ENCODE data around the gene METTL8. TPM values are rescaled to one million over a fixed set of nuclear protein-coding genes. Genes with fewer than 3 reads are reported as not detected.

Gene METTL8
- total RNA-seq, 6 donors from 2014 or later, result 6.1 to 15.4 (median 13.0) TPM

DNA sequence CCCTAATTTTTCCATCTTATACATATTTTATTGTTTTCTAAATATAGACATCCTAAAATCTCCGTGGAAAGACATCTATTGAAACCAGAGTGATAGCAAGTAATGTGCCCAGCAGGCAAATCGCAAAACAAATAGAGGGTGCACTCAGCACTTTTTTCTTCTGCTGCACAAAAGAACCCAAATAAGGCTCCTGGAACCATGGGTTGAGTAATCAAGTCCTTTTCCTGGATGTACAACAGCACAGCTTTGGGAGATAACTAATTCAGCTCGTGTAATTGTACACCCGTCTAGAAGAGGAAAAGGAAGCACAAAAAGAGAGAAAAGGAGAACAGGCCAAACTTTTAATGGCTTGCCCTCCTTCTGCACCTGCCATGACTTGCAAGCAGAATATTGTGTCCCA, 146.2 kb downstream of the METTL8 start:
- Histone ChIP-seq H3K27me3 (no peaks in the 10 kb centered on the region), H3K9me3 (no peaks in the 10 kb centered on the region), H3K4me3 (no peak overlapping the region), H3K4me1 (no peaks in the 10 kb centered on the region), H3K36me3 (no peaks in the 10 kb centered on the region), H3K27ac (no peak overlapping the region)
- DNase-seq (no peak), ATAC-seq (ENCODE audit: low FRiP score in 2 of 2) (no peak)
- 34 to 44% methylated on average over 4 of the region's 4 CpGs for WGBS, 2 donors
- TF ChIP-seq POLR2AphosphoS5 (IDR thresholded peaks at IDR 0.05) (no peak), EP300 (IDR thresholded peaks at IDR 0.05) (no peak), POLR2A (IDR thresholded peaks at IDR 0.05) (no peak)
- TF ChIP-seq, protein P1, sequence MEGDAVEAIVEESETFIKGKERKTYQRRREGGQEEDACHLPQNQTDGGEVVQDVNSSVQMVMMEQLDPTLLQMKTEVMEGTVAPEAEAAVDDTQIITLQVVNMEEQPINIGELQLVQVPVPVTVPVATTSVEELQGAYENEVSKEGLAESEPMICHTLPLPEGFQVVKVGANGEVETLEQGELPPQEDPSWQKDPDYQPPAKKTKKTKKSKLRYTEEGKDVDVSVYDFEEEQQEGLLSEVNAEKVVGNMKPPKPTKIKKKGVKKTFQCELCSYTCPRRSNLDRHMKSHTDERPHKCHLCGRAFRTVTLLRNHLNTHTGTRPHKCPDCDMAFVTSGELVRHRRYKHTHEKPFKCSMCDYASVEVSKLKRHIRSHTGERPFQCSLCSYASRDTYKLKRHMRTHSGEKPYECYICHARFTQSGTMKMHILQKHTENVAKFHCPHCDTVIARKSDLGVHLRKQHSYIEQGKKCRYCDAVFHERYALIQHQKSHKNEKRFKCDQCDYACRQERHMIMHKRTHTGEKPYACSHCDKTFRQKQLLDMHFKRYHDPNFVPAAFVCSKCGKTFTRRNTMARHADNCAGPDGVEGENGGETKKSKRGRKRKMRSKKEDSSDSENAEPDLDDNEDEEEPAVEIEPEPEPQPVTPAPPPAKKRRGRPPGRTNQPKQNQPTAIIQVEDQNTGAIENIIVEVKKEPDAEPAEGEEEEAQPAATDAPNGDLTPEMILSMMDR (IDR thresholded peaks at IDR 0.05), result no peak

- Histone ChIP-seq H3K36me3 (no peaks in the 10 kb centered on the region), H3K27ac (no peak overlapping the region), H3K4me1 (no peaks in the 10 kb centered on the region), H3K9me3 (no peaks in the 10 kb centered on the region), H3K27me3 (no peaks in the 10 kb centered on the region), H3K4me3 (no peak overlapping the region)
- DNase-seq (no peak), ATAC-seq (ENCODE audit: low FRiP score in 2 of 2) (no peak)
- TF ChIP-seq POLR2AphosphoS5 (IDR thresholded peaks at IDR 0.05) (no peak), EP300 (IDR thresholded peaks at IDR 0.05) (no peak), POLR2A (IDR thresholded peaks at IDR 0.05) (no peak)
- TF ChIP-seq, protein P1 (IDR thresholded peaks at IDR 0.05), result no peak
Observed at GRCh38 chr2:171287036-171287571, 146.7 kb downstream of the METTL8 start.

GRCh38 chr2:171281110-171281509, 152.7 kb downstream of the METTL8 start:
- no peak overlapping the region for H3K27ac ChIP-seq
- H3K4me3 ChIP-seq, result no peak overlapping the region
- no peaks in the 10 kb centered on the region for H3K4me1 ChIP-seq
- ATAC-seq (ENCODE audit: low FRiP score in 2 of 2) (no peak), DNase-seq (no peak)
- 93% methylated on average over 3 of the region's 3 CpGs for WGBS, 2 donors
- H3K36me3 ChIP-seq, result no peaks in the 10 kb centered on the region
- H3K27me3 ChIP-seq, result no peaks in the 10 kb centered on the region
- TF ChIP-seq POLR2AphosphoS5 (IDR thresholded peaks at IDR 0.05), result no peak
- TF ChIP-seq, protein P1 (IDR thresholded peaks at IDR 0.05), result no peak
- no peak for TF ChIP-seq POLR2A (IDR thresholded peaks at IDR 0.05)
- TF ChIP-seq EP300 (IDR thresholded peaks at IDR 0.05), result no peak
- no peaks in the 10 kb centered on the region for H3K9me3 ChIP-seq

DNA sequence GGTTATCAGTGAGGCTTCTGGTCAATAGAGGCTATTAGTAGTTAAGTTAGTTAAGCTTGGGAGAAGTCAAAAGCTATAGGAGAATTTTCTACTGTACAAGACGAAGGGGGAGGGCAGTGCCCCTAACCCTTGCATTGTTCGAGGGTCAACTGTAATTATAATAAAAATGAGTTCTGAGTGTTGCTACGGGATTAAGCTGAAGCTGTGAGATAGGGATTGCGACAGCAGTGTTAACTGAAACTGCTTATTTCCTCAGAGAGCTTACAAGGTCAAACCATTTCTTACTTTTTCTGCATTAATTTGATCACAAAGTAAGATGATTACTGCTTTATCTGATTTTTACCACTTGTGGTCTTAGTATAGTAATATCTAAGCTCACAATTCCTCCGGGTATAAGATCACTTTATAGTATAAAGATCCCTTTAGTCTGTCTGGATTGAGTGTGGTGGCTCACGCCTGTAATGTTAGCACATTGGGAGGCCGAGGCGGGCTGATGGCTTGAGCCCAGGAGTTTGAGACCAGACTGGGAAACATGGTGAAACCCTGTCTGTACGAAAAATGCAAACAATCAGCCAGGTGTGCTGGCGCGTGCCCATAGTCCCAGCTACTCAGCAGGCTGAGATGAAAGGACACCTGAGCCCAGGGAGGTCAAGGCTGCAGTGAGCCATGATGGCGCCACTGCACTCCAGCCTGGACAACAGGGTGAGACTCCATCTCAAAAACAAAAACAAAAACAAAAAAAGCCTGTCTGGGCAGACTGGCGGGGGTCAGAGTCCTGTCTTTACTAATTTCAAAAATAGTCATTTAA, 153.6 kb downstream of the METTL8 start:
- ATAC-seq (ENCODE audit: low FRiP score in 2 of 2) (no peak), DNase-seq (no peak)
- no peaks in the 10 kb centered on the region for H3K27me3 ChIP-seq
- H3K9me3 ChIP-seq, result no peaks in the 10 kb centered on the region
- H3K4me1 ChIP-seq, result no peaks in the 10 kb centered on the region
- TF ChIP-seq, protein P1 (IDR thresholded peaks at IDR 0.05), result no peak
- no peak for TF ChIP-seq EP300 (IDR thresholded peaks at IDR 0.05)
- no peak for TF ChIP-seq POLR2AphosphoS5 (IDR thresholded peaks at IDR 0.05)
- no peak for TF ChIP-seq POLR2A (IDR thresholded peaks at IDR 0.05)
- no peak overlapping the region for H3K4me3 ChIP-seq
- WGBS, 2 donors, result 80 to 91% methylated on average over 13 of the region's 13 CpGs
- H3K27ac ChIP-seq, result no peak overlapping the region
- no peaks in the 10 kb centered on the region for H3K36me3 ChIP-seq

Measured in upper lobe of left lung (tissue), 6 donors.